Measurements from ENCODE around the gene MLN.

DNA sequence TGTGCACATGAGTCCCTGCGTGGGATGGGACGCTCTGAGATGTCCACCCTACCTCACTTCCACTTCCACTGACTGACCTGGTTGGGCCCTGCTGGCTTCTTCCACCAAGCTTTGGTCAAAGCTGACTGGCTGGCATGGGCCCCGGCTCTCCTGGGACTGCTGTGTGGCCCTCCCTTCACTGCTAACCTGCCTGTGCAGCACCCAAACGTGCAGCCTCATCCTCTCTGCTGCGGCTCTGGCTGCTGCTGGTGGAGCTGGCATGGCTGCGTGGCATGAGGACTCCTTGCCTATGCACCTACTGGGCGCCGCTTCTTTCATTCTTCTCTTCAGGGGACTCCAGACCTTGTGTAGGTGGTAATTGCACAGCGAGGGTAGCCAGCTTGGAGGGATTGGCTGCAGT lies 38.4 kb downstream of the MLN start:
- TF ChIP-seq, protein P1, sequence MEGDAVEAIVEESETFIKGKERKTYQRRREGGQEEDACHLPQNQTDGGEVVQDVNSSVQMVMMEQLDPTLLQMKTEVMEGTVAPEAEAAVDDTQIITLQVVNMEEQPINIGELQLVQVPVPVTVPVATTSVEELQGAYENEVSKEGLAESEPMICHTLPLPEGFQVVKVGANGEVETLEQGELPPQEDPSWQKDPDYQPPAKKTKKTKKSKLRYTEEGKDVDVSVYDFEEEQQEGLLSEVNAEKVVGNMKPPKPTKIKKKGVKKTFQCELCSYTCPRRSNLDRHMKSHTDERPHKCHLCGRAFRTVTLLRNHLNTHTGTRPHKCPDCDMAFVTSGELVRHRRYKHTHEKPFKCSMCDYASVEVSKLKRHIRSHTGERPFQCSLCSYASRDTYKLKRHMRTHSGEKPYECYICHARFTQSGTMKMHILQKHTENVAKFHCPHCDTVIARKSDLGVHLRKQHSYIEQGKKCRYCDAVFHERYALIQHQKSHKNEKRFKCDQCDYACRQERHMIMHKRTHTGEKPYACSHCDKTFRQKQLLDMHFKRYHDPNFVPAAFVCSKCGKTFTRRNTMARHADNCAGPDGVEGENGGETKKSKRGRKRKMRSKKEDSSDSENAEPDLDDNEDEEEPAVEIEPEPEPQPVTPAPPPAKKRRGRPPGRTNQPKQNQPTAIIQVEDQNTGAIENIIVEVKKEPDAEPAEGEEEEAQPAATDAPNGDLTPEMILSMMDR (IDR thresholded peaks at IDR 0.05) = no peak
- no peak for TF ChIP-seq POLR2A (IDR thresholded peaks at IDR 0.05)

Measured in uterus (tissue), 2 donors.